Activated CD4-positive, alpha-beta memory T cell treated with anti-CD3 and anti-CD28 coated beads, Interleukin-2, amount 10 ng/mL, durations not matched to agents 7 days and 5 days (primary cell): ENCODE results near the gene PRKCI. TPM values are rescaled to one million over a fixed set of nuclear protein-coding genes. Genes with fewer than 3 reads are reported as not detected.
A peak's percentile ranks its signal among the peaks of the same experiment; 100 is the strongest.
"Not testable (repeated sequence)": the region's sequence is repeated elsewhere in the genome, so short reads cannot be mapped to it uniquely, and the experiment has no call there.

Experiments
- CTCF ChIA-PET: fragments of 350-600 bp; sonication (Branson Sonifier 250); formaldehyde crosslinking; loops from one replicate; lab custom pipeline; 2021; ENCODE audit warnings: antibody characterized with exemption, inconsistent platforms; lab: Charles Lee
- POLR2A ChIA-PET: fragments of 350-600 bp; sonication (Branson Sonifier 250); formaldehyde crosslinking; loops from one replicate; lab custom pipeline; 2021; ENCODE audit warnings: antibody characterized with exemption; lab: Charles Lee
- DNase-seq: peaks from one replicate; pipeline ENCODE4 v3.0.0-alpha.2; 2020
- H3K27ac Mint-ChIP-seq: one replicate; pipeline ENCODE4 v1.8.0; 2021; ENCODE audit warnings: mild to moderate bottlenecking, mixed read lengths
- H3K27me3 Mint-ChIP-seq: one replicate; pipeline ENCODE4 v1.8.0; 2021; ENCODE audit warnings: mixed read lengths
- H3K36me3 Mint-ChIP-seq: one replicate; pipeline ENCODE4 v1.8.0; 2021; ENCODE audit warnings: low read depth, mixed read lengths
- H3K4me1 Mint-ChIP-seq: one replicate; pipeline ENCODE4 v1.8.0; 2021; ENCODE audit warnings: mixed read lengths
- H3K4me3 Mint-ChIP-seq: one replicate; pipeline ENCODE4 v1.8.0; 2021; ENCODE audit warnings: mild to moderate bottlenecking, mixed read lengths
- H3K9me3 Mint-ChIP-seq: one replicate; pipeline ENCODE4 v1.8.0; 2021; ENCODE audit warnings: mixed read lengths
- total RNA-seq, 2 experiments: library from RNA; stranded (reverse); gene quantifications; one replicate each; pipeline ENCODE4 v1.2.3, GENCODE V29; 2021

PRKCI gene
- total RNA-seq, 2 experiments from 2014 or later, result 18.6 to 25.7 TPM

- no peaks in the 10 kb centered on the region for H3K27me3 Mint-ChIP-seq
- H3K27ac Mint-ChIP-seq, result no peak overlapping the region
- H3K4me1 Mint-ChIP-seq, result peaks cover 5% of the 10 kb centered on the region
- no peaks in the 10 kb centered on the region for H3K9me3 Mint-ChIP-seq
- H3K36me3 Mint-ChIP-seq, result peaks cover 22% of the 10 kb centered on the region
- ChIA-PET CTCF (no interaction called here), POLR2A (no interaction called here)
- H3K4me3 Mint-ChIP-seq, result no peak overlapping the region
- DNase-seq, result no peak
Observed at GRCh38 chr3:170270282-170270881, 48.2 kb downstream of the PRKCI start.

GRCh38 chr3:170274641-170275040 is 52.4 kb downstream of the PRKCI start:
- Mint-ChIP-seq H3K27me3 (no peaks in the 10 kb centered on the region), H3K4me3 (no peak overlapping the region), H3K4me1 (peaks cover 30% of the 10 kb centered on the region), H3K9me3 (no peaks in the 10 kb centered on the region), H3K36me3 (peaks cover 46% of the 10 kb centered on the region), H3K27ac (no peak overlapping the region)
- ChIA-PET POLR2A (no interaction called here), CTCF (no interaction called here)
- DNase-seq, result no peak

- no peak for DNase-seq
- ChIA-PET POLR2A (no interaction called here), CTCF (interaction anchor here (0.6 kb wide), 1 partner anchor 40 kb away, joined by 3 read pairs; no protein-coding TSS in a partner anchor)
- peaks cover 44% of the 10 kb centered on the region for H3K36me3 Mint-ChIP-seq
- no peak overlapping the region for H3K4me3 Mint-ChIP-seq
- no peaks in the 10 kb centered on the region for H3K27me3 Mint-ChIP-seq
- no peak overlapping the region for H3K27ac Mint-ChIP-seq
- H3K9me3 Mint-ChIP-seq, result no peaks in the 10 kb centered on the region
- H3K4me1 Mint-ChIP-seq, result peaks cover 30% of the 10 kb centered on the region
Observed at GRCh38 chr3:170275832-170276231, 53.6 kb downstream of the PRKCI start.

- peaks cover 42% of the 10 kb centered on the region for H3K36me3 Mint-ChIP-seq
Observed at GRCh38 chr3:170277311-170277710, 55.1 kb downstream of the PRKCI start.

GRCh38 chr3:170277833-170278580 is 55.8 kb downstream of the PRKCI start:
- H3K27ac Mint-ChIP-seq, result peak overlapping the region; percentile 82
- CTCF ChIA-PET, result interaction anchor here (1.1 to 1.3 kb wide), 2 partner anchors 10 to 88 kb away, joined by 3 to 5 read pairs; no protein-coding TSS in a partner anchor

More at GRCh38 chr3:170277311-170277710, 55.1 kb downstream of the PRKCI start:
- Mint-ChIP-seq H3K4me1 (peaks cover 30% of the 10 kb centered on the region), H3K4me3 (peak overlapping the region; percentile 77), H3K27ac (peak overlapping the region; percentile 82)
- peak; percentile 19 for DNase-seq
- H3K27me3 Mint-ChIP-seq, H3K9me3 Mint-ChIP-seq: not testable (repeated sequence)
- CTCF ChIA-PET, result interaction anchor here (0.6 to 1.3 kb wide), 2 partner anchors 11 to 1043 kb away, joined by 3 to 5 read pairs; no protein-coding TSS in a partner anchor
- POLR2A ChIA-PET, result interaction anchor here (1.0 to 1.8 kb wide), 5 partner anchors 12 to 592 kb away, joined by 3 to 6 read pairs (median 5); partner anchors contain the start of genes PRKCI, RPL22L1 and SEC62

GRCh38 chr3:170278627-170279026 is 56.4 kb downstream of the PRKCI start:
- H3K27me3 Mint-ChIP-seq, result no peaks in the 10 kb centered on the region
- POLR2A ChIA-PET, result interaction anchor here (1.8 kb wide), 1 partner anchor 591 kb away, joined by 5 read pairs; the partner anchor contains the start of gene RPL22L1
- H3K27ac Mint-ChIP-seq, result peak overlapping the region; percentile 36
- peak overlapping the region; percentile 77 for H3K4me3 Mint-ChIP-seq
- peaks cover 42% of the 10 kb centered on the region for H3K36me3 Mint-ChIP-seq
- no peak for DNase-seq
- peaks cover 30% of the 10 kb centered on the region for H3K4me1 Mint-ChIP-seq
- H3K9me3 Mint-ChIP-seq, result no peaks in the 10 kb centered on the region
- CTCF ChIA-PET, result interaction anchor here (1.1 kb wide), 1 partner anchor 87 kb away, joined by 3 read pairs; no protein-coding TSS in a partner anchor

More at GRCh38 chr3:170277833-170278580, 55.8 kb downstream of the PRKCI start:
- peaks cover 30% of the 10 kb centered on the region for H3K4me1 Mint-ChIP-seq
- H3K4me3 Mint-ChIP-seq, result peak overlapping the region; percentile 77
- no peaks in the 10 kb centered on the region for H3K9me3 Mint-ChIP-seq
- POLR2A ChIA-PET, result interaction anchor here (1.0 to 1.8 kb wide), 5 partner anchors 11 to 592 kb away, joined by 3 to 6 read pairs (median 5); partner anchors contain the start of genes PRKCI, RPL22L1 and SEC62
- H3K36me3 Mint-ChIP-seq, result peaks cover 38% of the 10 kb centered on the region
- DNase-seq, result no peak
- no peaks in the 10 kb centered on the region for H3K27me3 Mint-ChIP-seq

- ChIA-PET CTCF (no interaction called here), POLR2A (no interaction called here)
- H3K9me3 Mint-ChIP-seq, result no peaks in the 10 kb centered on the region
Observed at GRCh38 chr3:170290194-170290593, 68.0 kb downstream of the PRKCI start.

GRCh38 chr3:170295586-170295985 is 73.4 kb downstream of the PRKCI start:
- ChIA-PET POLR2A (no interaction called here), CTCF (no interaction called here)
- Mint-ChIP-seq H3K27ac (no peak overlapping the region), H3K4me3 (no peak overlapping the region), H3K9me3 (no peaks in the 10 kb centered on the region), H3K4me1 (no peaks in the 10 kb centered on the region), H3K36me3 (no peaks in the 10 kb centered on the region), H3K27me3 (no peaks in the 10 kb centered on the region)
- no peak for DNase-seq

More at GRCh38 chr3:170290194-170290593, 68.0 kb downstream of the PRKCI start:
- Mint-ChIP-seq H3K4me3 (no peak overlapping the region), H3K27me3 (no peaks in the 10 kb centered on the region), H3K4me1 (no peaks in the 10 kb centered on the region), H3K27ac (no peak overlapping the region), H3K36me3 (peaks cover 4% of the 10 kb centered on the region)
- no peak for DNase-seq

GRCh38 chr3:170296703-170297102 is 74.5 kb downstream of the PRKCI start:
- H3K27ac Mint-ChIP-seq, result no peak overlapping the region
- ChIA-PET POLR2A (no interaction called here), CTCF (interaction anchor here (0.9 kb wide), 1 partner anchor 117 kb away, joined by 3 read pairs; no protein-coding TSS in a partner anchor)
- H3K9me3 Mint-ChIP-seq, result no peaks in the 10 kb centered on the region
- no peaks in the 10 kb centered on the region for H3K27me3 Mint-ChIP-seq
- H3K4me1 Mint-ChIP-seq, result no peaks in the 10 kb centered on the region
- no peak for DNase-seq
- no peak overlapping the region for H3K4me3 Mint-ChIP-seq
- H3K36me3 Mint-ChIP-seq, result no peaks in the 10 kb centered on the region

- no peaks in the 10 kb centered on the region for H3K4me1 Mint-ChIP-seq
- ChIA-PET POLR2A (no interaction called here), CTCF (no interaction called here)
- no peak overlapping the region for H3K4me3 Mint-ChIP-seq
- no peaks in the 10 kb centered on the region for H3K27me3 Mint-ChIP-seq
- no peaks in the 10 kb centered on the region for H3K9me3 Mint-ChIP-seq
- DNase-seq, result no peak
- H3K36me3 Mint-ChIP-seq, result peaks cover 2% of the 10 kb centered on the region
- no peak overlapping the region for H3K27ac Mint-ChIP-seq
Observed at GRCh38 chr3:170301405-170301804, 79.2 kb downstream of the PRKCI start.

- Mint-ChIP-seq H3K4me3 (no peak overlapping the region), H3K9me3 (no peaks in the 10 kb centered on the region), H3K4me1 (no peaks in the 10 kb centered on the region), H3K27ac (no peak overlapping the region), H3K27me3 (no peaks in the 10 kb centered on the region), H3K36me3 (peaks cover 2% of the 10 kb centered on the region)
- no peak for DNase-seq
- POLR2A ChIA-PET, result no interaction called here
- CTCF ChIA-PET, result interaction anchor here (0.6 kb wide), 1 partner anchor 1199 kb away, joined by 3 read pairs; no protein-coding TSS in a partner anchor
Observed at GRCh38 chr3:170302008-170302407, 79.8 kb downstream of the PRKCI start.

GRCh38 chr3:170306015-170306414 is 83.8 kb downstream of the PRKCI start:
- Mint-ChIP-seq H3K27me3 (no peaks in the 10 kb centered on the region), H3K9me3 (no peaks in the 10 kb centered on the region), H3K27ac (no peak overlapping the region), H3K4me3 (no peak overlapping the region), H3K36me3 (peaks cover 2% of the 10 kb centered on the region), H3K4me1 (no peaks in the 10 kb centered on the region)
- no peak for DNase-seq
- ChIA-PET POLR2A (no interaction called here), CTCF (no interaction called here)
